Hematopoietic multipotent progenitor cell treated with erythropoietin and hydrocortisone succinate and interleukin-3 and kit ligand, for 17 days (in vitro differentiated cells): ENCODE results near the gene GNA12.
"Not testable (repeated sequence)": the region's sequence is repeated elsewhere in the genome, so short reads cannot be mapped to it uniquely, and the experiment has no call there.

ENCODE experiments used
- DNase-seq: peaks from one replicate; pipeline ENCODE4 v3.0.0-alpha.2; 2015; ENCODE audit warnings: low spot score

Gene GNA12

GRCh38 chr7:2864204-2864985 is 20.3 kb upstream of the GNA12 start:
- DNase-seq: no peak

- DNase-seq: peak; percentile 13
Observed at GRCh38 chr7:2863461-2864066, 19.5 kb upstream of the GNA12 start.

DNA sequence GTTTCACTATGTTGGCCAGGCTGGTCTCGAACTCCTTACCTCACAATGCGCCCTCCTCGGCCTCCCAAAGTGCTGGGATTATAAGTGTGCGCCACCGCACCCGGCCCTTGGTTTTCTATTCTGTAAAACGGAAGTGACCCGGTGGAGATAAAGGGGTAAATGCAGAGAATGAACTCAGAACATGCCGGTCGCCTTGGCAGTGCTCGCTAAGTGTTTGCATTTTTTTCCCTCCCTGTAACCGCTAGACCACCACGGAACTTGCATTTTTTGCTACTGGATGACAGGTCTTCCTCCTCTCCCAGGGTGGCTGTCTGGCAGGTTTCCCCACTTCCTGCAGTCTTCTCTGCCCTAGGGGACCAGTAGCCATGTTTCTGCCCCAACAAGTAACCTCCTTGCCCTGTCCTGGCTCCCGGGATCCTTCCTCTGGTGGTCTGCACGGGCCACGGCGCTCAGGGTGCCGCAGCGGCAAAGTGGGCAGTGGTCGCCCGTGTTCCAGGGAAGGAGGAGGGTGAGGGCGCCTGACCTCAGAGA is 18.8 kb upstream of the GNA12 start:
- DNase-seq: no peak

DNA sequence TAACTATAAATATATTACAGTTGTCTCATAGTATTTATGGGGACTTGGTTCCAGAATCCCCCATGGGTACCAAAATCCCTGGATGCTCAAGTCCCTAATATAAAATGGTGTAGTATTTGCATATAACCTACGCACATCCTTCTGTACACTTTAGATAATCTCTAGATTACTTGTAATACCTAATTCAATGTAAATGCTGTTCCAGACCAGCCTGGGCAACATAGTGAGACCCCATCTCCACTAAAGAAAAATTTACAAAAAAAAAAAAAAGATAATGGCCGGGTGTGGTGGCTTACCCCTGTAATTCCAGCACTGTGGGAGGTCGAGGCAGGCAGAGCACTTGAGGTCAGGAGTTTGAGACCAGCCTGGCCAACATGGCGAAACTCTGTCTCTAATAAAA is 17.4 kb upstream of the GNA12 start:
- no peak for DNase-seq

GRCh38 chr7:2860627-2861133 is 16.6 kb upstream of the GNA12 start:
- DNase-seq: no peak

DNA sequence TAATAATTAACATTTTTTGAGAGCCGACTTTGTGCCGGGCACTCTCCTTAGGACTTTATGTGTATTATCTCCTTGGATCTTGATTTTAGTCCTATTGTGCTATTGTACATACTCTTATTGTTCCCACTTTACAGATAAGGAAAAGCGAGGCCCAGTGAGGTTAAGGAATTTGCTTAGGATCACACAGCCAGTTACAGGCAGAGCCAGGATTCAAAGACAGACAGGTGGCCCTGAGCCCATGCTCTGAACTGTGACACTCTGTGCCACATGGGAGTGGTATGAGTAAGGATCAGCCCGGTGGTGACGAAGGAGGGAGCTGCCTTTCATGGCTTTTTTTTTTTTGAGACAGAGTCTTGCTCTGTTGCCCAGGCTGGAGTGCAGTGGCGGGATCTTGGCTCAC is 15.8 kb upstream of the GNA12 start:
- DNase-seq: no peak

DNA sequence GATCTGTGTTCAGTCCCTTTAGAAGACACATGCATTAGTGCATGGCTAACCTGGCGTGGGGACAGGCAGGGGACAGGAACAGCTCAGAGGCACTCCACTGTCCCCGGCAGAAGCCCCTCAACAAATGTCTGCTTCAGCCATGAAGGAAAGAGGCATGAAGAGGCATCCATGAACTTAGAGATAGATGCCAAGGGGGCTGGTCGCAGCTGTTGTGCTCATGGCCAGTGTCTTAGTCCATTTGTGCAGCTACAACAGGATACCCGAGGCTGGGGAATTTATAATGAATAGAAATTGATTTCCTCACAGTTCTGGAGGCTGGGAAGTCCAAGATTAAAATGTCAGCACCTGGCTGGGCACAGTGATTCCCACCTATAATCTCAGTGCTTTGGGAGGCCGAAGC is 14.5 kb upstream of the GNA12 start:
- no peak for DNase-seq

DNA sequence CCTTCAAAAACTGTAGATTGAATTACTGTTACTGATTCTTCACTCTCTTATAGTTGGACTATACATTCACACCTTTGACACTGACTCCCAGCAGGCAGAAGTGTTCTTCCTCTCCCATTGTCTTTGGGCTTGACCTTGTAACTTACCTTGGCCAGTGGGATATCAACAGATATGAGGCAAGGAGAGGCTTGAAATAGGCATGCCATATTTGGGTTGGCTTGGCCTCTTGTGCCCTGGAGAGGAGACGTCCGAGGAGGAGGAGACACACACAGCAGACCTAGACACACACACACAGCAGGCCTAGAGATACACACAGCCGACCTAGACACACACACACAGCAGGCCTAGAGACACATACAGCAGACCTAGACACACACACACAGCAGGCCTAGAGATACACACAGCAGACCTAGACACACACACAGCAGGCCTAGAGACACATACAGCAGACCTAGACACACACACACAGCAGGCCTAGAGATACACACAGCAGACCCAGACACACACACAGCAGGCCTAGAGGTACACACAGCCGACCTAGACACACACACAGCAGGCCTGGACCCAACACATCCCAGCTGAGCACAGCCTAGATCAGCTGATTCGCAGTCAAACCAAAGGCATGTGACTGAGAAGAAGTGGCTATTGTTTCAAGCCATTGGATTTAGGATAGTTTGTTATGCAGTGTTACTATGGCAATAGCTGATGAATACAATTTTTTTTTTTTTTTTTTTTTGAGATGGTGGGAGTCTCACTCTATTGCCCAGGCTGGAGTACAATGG is 12.5 kb upstream of the GNA12 start:
- DNase-seq: no peak

DNA sequence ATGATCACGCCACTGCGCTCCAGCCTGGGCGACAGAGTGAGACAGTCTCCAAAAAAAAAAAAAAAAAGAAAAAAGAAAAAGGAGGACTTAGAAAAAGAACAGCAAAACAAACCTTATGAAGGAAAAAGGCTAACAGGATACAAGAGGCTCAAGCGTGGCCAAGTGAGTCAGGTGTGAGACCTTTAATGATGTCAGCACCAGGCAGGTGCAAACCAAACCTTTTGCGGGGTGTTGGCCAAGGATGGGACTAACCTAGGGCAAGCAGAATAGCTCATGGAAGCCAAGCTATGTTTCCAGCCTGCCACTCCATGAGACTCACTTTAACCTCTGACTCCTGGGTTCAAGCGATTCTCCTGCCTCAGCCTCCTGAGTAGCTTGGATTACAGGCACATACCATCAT is 11.3 kb upstream of the GNA12 start:
- no peak for DNase-seq

- DNase-seq: not testable (repeated sequence)
Observed at GRCh38 chr7:2853552-2853951, 9.4 kb upstream of the GNA12 start.

- no peak for DNase-seq
Observed at GRCh38 chr7:2853147-2853546, 9.0 kb upstream of the GNA12 start.

DNA sequence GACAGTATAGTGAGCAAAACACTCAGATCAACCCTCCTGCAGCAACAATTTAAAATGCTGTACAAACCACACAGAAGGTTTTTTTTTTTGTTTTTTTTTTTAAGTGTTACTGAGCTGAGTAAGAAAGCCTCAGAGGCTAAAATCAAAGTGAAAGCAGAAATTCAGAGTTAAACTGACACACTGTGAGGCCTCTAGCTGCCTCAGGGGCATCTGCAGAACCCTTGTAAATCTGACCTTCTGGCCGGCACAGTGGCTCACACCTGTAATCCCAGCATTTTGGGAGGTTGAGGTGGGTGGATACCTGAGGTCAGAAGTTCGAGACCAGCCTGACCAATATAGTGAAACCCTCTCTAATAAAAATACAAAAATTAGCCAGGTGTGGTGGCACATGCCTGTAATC is 7.4 kb upstream of the GNA12 start:
- no peak for DNase-seq

- DNase-seq: no peak
Observed at GRCh38 chr7:2849941-2850766, 6.0 kb upstream of the GNA12 start.

- no peak for DNase-seq
Observed at GRCh38 chr7:2845034-2845592, 1.0 kb upstream of the GNA12 start.

DNA sequence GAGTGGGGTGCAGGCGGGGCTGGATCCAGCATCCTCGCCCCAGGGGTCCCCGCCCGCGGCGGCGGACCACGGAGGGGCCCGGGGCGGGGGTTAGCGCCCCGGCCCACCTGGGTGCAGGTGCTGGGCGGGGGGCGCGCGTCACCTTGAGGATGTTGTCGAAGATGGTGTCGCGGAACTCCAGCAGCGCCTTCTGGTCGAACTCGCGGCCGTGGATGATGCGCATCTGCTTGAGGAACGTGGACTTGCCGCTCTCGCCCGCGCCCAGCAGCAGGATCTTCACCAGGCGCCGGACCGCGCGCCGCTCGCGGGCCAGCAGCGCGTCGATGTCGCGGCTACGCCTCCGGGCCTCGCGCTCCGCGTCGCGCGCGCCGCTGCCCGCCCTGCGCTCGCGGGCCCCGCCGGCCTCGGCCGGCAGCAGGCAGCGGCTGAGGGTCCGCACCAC is 376 bp downstream of the GNA12 start:
- DNase-seq: no peak

- DNase-seq: peak; percentile 26
Observed at GRCh38 chr7:2843191-2843685, 870 bp downstream of the GNA12 start.

DNA sequence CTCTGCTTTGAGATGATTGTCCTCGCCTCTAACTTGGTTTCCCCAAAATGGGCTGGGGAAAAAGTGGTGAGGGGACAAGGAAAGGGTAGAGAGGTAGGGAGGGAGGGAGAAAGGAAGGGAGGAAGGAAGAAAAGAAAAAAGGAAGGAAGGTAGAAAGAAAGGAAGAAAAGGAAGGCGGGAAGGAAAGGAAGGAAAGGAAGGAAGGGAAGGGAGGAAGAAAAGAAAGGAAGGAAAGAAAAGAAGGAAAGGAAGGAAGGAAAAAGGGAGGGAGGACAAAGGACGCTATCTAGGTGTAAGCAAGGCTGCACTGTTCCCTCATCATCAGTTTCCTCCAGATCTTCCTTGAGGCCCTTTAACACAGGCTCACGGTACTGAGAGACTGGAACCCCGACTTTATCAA is 2.2 kb downstream of the GNA12 start:
- DNase-seq: no peak

DNA sequence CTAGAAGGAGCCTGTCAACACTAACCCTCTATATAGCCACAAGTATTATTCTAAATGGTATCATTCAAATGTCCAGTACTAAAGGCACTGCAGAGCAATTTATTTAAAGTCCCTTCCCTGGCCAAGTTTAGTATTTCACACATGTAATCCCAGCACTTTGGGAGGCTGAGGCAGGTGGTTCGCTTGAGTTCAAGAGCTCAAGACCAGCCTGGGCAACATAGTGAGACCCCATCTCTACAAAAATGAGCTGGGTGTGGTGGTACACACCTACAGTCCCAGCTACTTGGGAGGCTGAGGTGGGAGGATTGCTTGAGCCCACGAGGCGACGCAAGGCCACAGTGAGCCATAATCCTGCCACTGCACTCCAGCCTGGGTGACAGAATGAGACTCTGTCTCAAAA is 3.6 kb downstream of the GNA12 start:
- no peak for DNase-seq

DNA sequence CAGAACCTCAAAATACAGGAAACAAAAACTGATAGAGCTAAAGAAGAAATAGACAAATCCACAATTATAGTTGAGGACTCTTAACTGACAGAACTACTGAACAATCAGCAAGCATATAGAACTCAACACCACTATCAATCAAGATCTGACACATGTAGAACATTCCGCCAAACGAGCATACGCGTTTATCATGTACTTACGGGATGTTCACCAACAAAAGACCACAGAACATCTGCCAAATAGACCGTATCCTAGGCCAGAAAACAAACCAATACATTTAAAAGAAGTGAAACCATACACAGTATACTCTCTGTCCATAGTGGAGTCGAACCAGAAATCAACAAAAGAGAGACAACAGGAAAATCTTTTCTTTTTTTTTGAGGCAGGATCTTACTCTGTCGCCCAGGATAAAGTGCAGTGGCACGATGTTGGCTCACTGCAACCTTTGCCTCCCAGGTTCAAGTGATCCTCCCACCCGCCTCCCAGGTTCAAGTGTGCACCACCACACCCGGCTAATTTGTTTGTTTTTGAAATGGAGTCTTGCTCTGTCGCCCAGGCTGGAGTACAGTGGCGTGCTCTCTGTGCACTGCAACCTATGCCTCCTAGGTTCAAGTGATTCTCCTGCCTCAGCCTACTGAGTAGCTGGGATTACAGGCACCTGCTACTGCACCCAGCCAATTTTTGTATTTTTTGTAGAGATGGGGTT is 5.1 kb downstream of the GNA12 start:
- peak; percentile 48 for DNase-seq

DNA sequence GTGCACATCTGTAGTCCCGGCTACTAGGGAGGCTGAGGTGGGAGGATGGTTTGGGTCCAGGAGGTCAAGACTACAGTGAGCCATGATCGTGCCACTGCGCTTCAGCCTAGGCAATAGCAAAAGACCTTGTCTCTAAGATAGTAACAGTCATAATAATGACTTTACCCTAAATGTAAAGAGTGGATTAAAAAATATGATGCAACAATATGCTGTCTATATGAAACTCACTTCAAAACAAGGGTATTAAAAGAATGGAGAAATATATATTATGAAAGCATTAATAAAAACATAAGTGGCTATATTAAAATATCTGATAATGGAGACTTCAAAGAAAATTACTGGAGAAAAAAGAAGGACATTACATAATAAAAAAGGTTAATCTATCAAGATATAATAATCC is 5.7 kb downstream of the GNA12 start:
- no peak for DNase-seq

DNA sequence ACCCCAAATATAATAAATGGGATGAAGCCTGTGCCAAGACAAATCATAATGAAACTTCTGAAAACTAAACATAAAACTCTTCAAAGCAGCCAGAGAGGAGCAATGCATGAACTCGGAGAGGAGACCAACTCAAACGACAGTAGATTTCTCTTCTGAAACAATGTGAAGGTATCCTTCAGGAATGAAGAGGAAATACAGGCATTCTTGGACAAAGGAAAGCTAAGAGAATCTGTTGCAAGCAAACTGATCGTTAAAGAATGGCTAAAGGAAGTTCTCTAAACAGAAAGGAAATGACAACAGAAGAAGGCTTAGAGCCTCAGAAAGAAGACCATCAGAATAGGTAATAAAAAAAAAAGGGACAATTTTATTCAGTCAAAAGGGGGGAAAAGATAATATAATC is 6.6 kb downstream of the GNA12 start:
- DNase-seq: no peak
